Medulla oblongata (tissue), 1 donor: ENCODE results near the gene ADI1.
"Not testable (repeated sequence)": the region's sequence is repeated elsewhere in the genome, so short reads cannot be mapped to it uniquely, and the experiment has no call there.

Experiments used
- DNase-seq: peaks from one replicate; pipeline ENCODE4 v3.0.0-alpha.2; 2015; ENCODE audit errors: extremely low spot score

Gene ADI1

GRCh38 chr2:3493615-3494007 lies 25.7 kb downstream of the ADI1 start:
- no peak for DNase-seq

GRCh38 chr2:3492951-3493614 lies 26.2 kb downstream of the ADI1 start:
- no peak for DNase-seq

- DNase-seq, result not testable (repeated sequence)
Measured at GRCh38 chr2:3492475-3492787, 26.9 kb downstream of the ADI1 start.

DNA sequence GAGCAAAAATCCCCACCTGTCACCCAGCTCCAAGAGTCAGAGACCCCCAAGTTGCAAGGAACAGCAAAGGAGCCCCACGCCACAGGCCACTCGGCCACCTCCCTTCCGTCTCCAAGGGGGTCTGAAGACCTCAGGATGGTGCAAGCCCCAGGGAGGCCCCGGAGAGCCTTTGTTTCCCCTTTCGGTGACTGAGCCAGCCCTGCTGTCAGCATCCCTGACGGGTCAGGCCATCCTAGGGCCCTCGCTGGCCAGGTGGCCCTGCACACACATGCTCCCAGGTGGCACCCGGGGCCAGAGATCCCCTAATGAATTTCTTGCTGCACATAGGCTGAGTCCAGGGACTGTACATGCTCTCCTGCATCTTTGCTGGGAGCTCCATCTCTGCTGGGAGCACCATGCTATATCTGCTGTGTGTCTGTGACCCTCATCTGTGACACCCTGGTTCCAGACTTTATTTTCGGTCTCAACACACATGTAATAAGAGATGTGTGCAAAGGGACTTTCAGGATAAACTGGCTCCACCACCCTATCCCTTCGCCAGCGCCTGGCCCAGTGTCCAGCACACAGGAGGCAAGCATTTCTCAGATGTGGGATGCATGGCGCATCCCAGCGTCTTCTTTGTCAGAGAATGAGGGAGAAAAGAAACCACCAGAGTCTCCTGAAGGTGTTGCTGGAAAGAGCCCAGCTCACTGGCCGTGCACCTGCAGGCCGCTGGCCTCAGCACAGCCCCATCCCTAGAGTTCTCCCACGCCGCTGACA lies 27.4 kb downstream of the ADI1 start:
- DNase-seq, result no peak

DNA sequence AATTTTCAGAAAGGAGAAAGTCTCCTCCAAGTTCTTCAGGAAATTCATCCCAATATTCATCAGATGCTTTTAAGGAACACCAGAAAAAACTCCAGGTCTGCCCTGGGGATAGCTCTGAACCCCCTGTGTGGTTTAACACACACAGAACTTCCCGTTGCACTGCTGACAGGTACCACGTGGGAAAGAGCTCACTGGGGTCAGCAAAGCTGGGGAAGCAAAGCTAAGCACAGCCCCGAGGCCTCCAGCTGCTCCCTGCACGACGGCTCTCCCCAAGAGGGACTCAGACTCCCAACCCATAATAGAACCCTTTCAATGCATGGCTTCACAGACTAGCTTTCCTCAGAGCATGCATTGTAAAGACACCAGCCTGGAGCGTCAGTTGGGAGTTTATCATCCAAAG lies 28.0 kb downstream of the ADI1 start:
- no peak for DNase-seq

- no peak for DNase-seq
Measured at GRCh38 chr2:3490191-3491170, 28.9 kb downstream of the ADI1 start.

DNA sequence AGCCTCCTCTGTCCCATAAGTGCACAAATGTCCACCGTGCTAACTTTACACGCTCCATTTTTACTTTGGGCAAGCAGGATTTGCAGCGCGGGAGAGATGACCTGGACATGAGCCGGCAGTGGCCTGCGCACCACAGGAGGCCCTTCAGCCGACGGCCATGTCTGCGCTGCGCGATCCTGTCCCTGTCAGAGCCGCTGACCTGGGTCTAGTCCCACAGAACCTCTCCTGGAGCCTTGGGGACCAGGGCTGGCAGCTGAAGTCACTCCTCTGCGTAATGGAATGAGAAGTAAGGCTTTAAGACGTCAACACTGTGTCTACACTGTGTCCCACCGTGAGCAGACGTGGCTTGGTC lies 29.6 kb downstream of the ADI1 start:
- DNase-seq, result no peak

DNA sequence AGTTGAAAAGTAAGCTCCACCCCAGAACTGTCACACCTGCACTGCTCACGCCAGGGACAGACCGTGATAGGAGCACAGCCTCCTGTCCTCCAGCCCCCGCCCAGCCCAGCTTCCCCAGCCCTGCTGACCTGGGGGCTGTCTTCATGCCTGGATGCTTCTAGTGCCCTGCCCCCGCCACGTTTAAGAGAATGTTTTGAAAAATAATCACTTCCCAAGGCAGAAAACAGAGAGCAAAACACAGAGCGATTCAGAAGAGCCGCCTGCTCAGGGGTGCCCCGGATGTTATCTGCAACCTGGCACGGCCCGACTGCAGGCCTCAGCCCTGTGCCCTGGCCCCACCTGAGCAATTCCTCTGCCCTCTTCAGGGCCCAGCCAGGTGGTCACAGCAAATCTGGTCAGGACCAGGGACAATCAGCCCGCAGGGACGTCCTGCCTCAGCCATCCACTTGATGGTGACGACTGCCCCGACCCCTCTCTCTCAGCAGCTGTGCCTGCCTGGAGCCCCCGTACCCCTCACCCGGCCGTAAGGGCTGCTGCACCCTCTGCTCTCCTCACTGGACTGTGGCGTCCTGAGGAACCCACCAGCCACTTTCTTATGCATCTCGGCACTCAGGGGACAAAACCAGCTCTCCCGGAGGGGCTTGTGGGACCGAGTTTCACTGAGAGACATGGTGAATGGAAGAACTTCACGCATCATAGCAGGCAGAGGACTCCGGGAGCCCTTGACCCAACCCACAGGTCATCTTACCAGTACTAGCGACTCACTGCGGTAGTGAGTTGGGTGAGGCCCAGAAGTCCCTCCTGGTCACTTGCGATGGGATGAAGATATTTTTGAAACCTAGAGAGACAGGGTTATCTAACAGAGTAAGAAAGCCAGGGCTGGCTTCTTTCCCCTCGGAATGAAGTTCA lies 30.2 kb downstream of the ADI1 start:
- no peak for DNase-seq

GRCh38 chr2:3488061-3488531 lies 31.2 kb downstream of the ADI1 start:
- DNase-seq, result no peak

GRCh38 chr2:3487432-3487831 lies 31.9 kb downstream of the ADI1 start:
- peak; percentile 32 for DNase-seq

GRCh38 chr2:3487028-3487425 lies 32.3 kb downstream of the ADI1 start:
- DNase-seq, result no peak

DNA sequence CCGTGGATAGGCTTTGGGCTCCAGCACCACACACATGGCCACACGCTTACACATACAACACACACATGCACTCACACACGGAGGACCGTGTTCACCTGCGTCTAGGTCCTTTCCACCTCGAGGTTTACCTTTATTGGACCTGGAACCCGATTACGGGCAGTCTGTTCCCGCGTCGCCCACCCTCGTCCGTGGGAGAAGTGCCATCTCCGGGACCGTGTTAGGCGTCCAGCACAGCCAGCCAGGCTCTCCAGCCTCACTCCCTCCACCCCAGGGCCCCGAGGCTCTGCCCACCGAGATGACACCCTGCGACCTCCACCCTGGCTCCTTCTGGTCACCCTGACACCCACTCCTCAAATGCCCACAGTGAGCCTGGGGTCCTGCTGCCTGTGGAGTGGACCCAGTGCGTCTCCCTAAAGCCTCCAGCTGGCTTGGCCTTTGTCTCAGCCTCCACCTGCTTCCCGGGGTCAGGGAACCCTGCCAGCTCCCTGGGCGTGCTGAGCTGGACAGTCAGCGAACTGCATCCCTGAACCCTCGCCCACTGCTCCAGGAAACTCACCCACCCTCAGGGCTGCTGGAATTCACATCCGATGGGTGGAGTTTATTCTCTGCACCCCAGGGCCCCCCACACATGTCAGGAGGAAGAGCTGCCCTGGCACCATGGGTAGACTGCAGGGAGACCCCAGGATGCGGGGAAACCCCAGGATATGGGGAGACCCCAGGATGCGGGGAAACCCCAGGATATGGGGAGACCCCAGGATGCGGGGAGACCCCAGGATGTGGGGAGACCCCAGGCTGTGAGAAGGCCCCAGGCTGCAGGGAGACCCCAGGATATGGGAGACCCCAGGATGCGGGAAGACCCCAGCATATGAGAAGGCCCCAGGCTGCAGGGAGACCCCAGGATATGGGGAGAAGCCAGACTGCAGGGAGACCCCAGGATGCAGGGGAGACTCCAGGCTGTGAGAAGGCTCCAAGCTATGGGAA lies 33.0 kb downstream of the ADI1 start:
- DNase-seq, result no peak

DNA sequence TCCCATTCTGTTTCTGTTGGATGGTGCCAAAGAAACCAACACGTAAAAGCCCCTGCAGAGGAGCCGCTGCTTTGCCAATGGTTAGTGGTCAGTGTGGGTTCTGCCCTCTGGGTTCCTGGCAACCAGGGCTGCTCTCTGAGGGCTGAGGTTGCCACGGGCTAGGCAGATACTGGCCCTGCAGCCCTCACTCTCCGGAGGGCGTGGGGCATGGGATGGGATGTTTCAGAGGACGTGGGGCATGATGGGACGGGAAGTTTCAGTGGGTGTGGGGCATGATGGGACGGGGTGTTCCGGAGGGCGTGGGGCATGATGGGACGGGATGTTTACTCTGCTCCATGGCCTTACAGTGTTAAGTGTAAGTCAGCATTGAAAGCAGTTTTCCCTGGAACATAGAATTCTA lies 34.2 kb downstream of the ADI1 start:
- DNase-seq, result no peak

GRCh38 chr2:3483986-3484960 lies 35.1 kb downstream of the ADI1 start:
- DNase-seq, result no peak

- DNase-seq, result no peak
Measured at GRCh38 chr2:3483227-3483985, 35.9 kb downstream of the ADI1 start.

DNA sequence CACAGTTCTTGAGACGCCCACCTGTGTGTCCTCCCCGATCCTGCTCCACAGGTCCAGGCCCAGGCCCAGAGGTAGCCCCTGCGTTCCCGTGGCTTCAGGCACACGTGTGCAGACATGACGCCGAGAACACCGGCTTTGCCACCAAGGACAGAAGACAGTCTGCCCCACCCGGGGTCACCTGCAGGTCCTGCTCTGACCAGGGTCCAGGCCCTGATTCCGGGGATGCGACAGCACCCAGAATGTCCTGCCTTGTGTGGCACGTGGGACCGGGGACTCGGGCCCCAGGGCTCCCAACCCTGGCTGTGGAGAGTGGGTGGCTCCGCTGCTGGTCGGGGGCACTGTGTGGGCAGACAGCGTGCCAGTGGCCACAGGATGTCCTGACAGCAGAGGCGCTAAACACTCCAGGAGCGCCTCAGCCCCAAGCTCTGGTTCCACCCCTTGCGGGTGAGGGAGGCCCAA lies 36.9 kb downstream of the ADI1 start:
- no peak for DNase-seq

DNA sequence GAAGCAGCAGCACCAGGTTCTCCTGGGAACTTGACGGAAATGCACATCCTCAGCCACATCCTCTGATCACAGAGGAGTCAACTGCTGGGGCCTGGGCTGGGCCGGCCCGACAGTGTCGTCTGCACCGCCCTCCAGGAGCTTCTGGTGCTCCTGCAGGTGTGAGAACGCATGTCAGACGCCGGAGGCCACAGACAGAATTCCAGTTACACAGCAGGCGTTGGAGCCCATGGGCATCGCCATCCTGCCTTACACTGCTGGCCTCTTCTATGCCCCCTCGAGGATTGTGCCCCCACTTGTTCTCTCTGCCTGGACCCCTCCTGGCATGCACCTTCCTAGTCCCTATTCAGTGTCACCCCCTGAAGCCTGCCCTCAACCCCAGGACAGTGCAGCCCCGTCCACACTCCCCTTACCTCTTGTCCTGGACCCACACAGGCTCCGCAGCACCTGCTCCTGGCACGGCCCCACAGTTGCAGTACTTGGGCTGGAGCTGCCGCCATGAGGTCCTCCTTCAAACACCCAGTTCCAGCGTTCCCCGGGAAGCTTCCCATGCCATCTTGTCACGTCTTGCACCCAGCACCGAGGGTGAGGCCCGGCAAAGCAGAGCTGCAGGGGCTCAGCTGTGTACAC lies 37.5 kb downstream of the ADI1 start:
- DNase-seq, result no peak

DNA sequence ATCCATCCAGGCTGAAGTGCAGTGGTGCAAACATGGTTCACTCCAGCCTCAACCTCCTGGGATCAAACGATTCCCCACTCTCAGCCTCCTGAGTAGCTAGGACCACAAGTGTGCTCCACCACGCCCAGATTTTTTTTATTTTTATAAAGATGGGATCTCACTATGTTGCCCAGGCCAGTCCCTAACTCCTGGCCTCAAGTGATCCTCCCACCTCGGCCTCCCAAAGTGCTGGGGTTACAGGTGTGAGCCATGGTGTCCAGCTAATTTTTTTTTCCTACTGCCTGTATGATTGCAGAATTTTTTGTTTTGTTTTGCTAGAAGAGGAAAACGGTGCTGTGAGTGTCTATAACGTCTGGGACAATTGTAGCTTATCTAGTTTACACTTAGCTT lies 38.3 kb downstream of the ADI1 start:
- DNase-seq, result no peak
